Activated T-helper 2 cell treated with anti-CD3 and anti-CD28 coated beads, Interferon-gamma antibody, Interleukin-2, Interleukin-4, amounts not matched to agents 10 μg/mL and 5 μg/mL and 100 μg/mL, durations not matched to agents 14 hours and 24 hours and 36 hours (primary cell): ENCODE results near the gene DPM2. TPM values are rescaled to one million over a fixed set of nuclear protein-coding genes. Genes with fewer than 3 reads are reported as not detected.

Experiments used
- DNase-seq: peaks from one replicate; pipeline ENCODE4 v3.0.0; 2021; ENCODE audit warnings: low spot score
- H3K27ac Mint-ChIP-seq: one replicate; pipeline ENCODE4 v1.8.0; 2021; ENCODE audit warnings: mixed read lengths
- H3K27me3 Mint-ChIP-seq: one replicate; pipeline ENCODE4 v1.8.0; 2021; ENCODE audit warnings: low read depth, mixed read lengths
- H3K36me3 Mint-ChIP-seq: one replicate; pipeline ENCODE4 v1.8.0; 2021; ENCODE audit warnings: low read depth, mixed read lengths
- H3K4me1 Mint-ChIP-seq: one replicate; pipeline ENCODE4 v1.8.0; 2021; ENCODE audit warnings: low read depth, mixed read lengths
- H3K4me3 Mint-ChIP-seq: one replicate; pipeline ENCODE4 v1.8.0; 2021; ENCODE audit warnings: low read depth, mild to moderate bottlenecking, moderate library complexity, mixed read lengths
- H3K9me3 Mint-ChIP-seq: one replicate; pipeline ENCODE4 v1.8.0; 2021; ENCODE audit warnings: mixed read lengths
- intact Hi-C: fragments of 100-400 bp; cut with micrococcal nuclease; formaldehyde crosslinking; loops from one replicate; pipeline ENCODE4 v1.15.1; 2023
- total RNA-seq: library from RNA; stranded (reverse); gene quantifications from 2 replicates; pipeline ENCODE4 v1.2.3, GENCODE V29; 2022

DPM2 gene, protein sequence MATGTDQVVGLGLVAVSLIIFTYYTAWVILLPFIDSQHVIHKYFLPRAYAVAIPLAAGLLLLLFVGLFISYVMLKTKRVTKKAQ
- total RNA-seq = 55.7 and 57.4 TPM in 2 replicates

- intact Hi-C loops = no loop called here
- Mint-ChIP-seq H3K4me3 (peak within 1 kb of the TSS; percentile 94), H3K27me3 (no peaks in the 10 kb centered on the region), H3K4me1 (peaks cover 31% of the 10 kb centered on the region), H3K27ac (peak within 1 kb of the TSS; percentile 91), H3K36me3 (peaks cover 53% of the 10 kb centered on the region), H3K9me3 (no peaks in the 10 kb centered on the region)
- DNase-seq = peak; percentile 87
These were observed at the start of gene DPM2 for GRCh38 chr9:127937388-127938297. Gene DPM2 (minus strand): TSS chr9:127937854. CDS start chr9:127937820, 34 bp downstream.

DNA sequence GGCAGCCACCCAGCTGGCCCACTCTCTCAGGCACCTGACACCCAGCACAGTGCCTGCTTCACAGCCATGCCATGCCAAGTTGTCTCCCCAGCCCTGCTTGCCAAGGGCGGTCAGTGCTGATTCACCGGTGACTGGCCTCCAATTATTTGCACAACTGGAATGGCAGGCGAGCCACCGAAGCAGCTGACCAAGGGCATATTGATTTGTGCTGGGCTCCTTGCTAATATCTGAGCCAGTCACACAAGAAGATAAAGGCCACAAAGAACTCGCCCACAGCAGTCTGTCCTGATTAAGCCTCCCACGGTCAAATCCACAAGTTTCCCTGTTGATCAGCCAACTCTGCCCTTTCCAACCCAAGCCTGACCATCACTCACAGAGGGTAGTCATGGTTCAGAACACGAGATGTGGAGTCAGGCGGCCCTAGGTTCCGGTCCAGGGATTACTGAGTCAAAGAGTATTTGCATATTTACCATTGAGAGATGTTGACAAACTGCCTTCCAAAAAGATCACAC is 49.5 kb upstream of the DPM2 start:
- no peak for DNase-seq
- Mint-ChIP-seq H3K4me1 (peaks cover 28% of the 10 kb centered on the region), H3K27me3 (no peaks in the 10 kb centered on the region), H3K9me3 (no peaks in the 10 kb centered on the region), H3K36me3 (no peaks in the 10 kb centered on the region), H3K4me3 (no peak overlapping the region), H3K27ac (no peak overlapping the region)
- intact Hi-C loops = no loop called here

GRCh38 chr9:127985011-127985410 is 47.4 kb upstream of the DPM2 start:
- H3K4me1 Mint-ChIP-seq = peaks cover 28% of the 10 kb centered on the region
- intact Hi-C loops = no loop called here
- H3K27me3 Mint-ChIP-seq = no peaks in the 10 kb centered on the region
- H3K4me3 Mint-ChIP-seq = no peak overlapping the region
- H3K36me3 Mint-ChIP-seq = no peaks in the 10 kb centered on the region
- H3K9me3 Mint-ChIP-seq = no peaks in the 10 kb centered on the region
- no peak overlapping the region for H3K27ac Mint-ChIP-seq
- no peak for DNase-seq

DNA sequence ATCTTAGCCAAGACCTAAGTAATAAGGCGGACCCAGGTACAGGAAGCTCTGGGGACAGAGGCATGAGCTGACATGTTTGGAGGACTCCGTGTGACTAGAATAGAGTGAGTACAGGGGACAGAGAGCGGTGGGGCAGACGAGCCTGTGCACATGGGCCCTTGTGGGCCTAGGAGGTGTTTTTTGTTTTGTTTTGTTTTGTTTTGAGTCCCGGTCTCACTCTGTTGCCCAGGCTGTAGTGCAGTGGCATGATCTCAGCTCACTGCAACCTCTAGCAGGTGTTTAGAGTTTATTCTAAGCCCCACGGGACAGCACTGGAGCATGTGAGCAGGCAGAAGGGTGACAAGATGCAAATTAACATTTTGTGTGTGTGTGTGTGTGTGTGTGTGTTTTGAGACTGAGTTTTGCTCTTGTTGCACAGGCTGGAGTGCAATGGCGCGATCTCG is 46.2 kb upstream of the DPM2 start:
- Mint-ChIP-seq H3K36me3 (peaks cover 3% of the 10 kb centered on the region), H3K4me3 (no peak overlapping the region), H3K27ac (no peak overlapping the region), H3K9me3 (no peaks in the 10 kb centered on the region), H3K27me3 (no peaks in the 10 kb centered on the region), H3K4me1 (peaks cover 34% of the 10 kb centered on the region)
- intact Hi-C loops = no loop called here
- no peak for DNase-seq

- intact Hi-C loops = no loop called here
- H3K27ac Mint-ChIP-seq = no peak overlapping the region
- no peak for DNase-seq
- peaks cover 35% of the 10 kb centered on the region for H3K4me1 Mint-ChIP-seq
- H3K4me3 Mint-ChIP-seq = no peak overlapping the region
- H3K27me3 Mint-ChIP-seq = no peaks in the 10 kb centered on the region
- H3K36me3 Mint-ChIP-seq = peaks cover 9% of the 10 kb centered on the region
- no peaks in the 10 kb centered on the region for H3K9me3 Mint-ChIP-seq
These were observed 45.3 kb upstream of the DPM2 start for GRCh38 chr9:127982912-127983311.

GRCh38 chr9:127981559-127982121 is 44.0 kb upstream of the DPM2 start:
- DNase-seq = no peak
- Mint-ChIP-seq H3K4me3 (peak overlapping the region; percentile 87), H3K9me3 (no peaks in the 10 kb centered on the region), H3K36me3 (peaks cover 12% of the 10 kb centered on the region), H3K27ac (peak overlapping the region; percentile 94), H3K27me3 (no peaks in the 10 kb centered on the region), H3K4me1 (peaks cover 42% of the 10 kb centered on the region)
- intact Hi-C loops = loop anchor here (1.0 kb wide), 1 partner anchor 45 kb away; no protein-coding TSS in a partner anchor

DNA sequence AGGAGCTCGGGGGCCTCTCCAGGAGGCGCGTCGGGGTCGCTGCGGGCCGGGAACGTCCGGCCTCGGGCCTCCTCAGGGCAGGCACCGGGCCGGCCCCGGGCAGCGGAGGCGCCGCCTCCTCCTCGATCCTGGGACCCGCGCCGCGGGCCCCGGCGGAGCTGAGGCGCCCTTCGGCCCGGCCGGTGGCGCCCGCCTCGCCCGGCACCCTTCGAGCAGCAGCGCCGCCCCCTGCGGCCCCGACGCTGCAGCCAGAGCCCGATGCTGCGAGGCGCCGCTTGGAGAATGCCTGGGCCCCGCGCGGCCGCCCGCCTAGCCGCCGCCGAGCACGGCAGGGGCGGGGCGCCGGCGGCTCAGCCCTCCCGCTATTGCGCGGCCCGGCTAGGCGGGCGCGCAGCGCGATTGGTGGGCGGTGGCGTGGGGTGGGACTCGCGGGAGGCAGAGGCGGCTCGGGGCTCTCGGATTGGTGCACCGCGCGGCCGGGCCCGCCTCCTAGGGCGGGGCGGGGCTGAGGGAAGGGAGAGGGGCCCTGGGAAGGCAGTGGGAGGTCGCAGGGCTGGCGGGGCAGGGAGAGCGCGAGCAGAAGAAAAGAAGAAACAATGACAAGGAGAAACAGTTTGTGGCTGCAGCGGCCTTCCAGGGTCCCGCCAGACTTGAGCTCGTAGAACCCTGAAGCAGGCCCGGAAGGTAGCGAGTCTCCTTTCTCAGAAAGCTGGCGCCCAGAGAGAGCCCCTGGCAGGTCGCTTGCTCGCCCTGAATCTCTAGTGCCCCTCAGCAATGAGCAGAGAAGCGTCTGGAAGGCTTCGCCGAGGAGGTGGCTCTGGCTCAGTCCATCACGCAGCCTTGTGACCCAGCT is 43.3 kb upstream of the DPM2 start, which contains the start of gene EEIG1:
Gene EEIG1 (minus strand): TSS at position 284 of the 853 bp plus-strand sequence. CDS start 852 bp downstream, outside the sequence.
- Mint-ChIP-seq H3K4me1 (peaks cover 49% of the 10 kb centered on the region), H3K27me3 (no peaks in the 10 kb centered on the region)

GRCh38 chr9:127980060-127980705 is 42.5 kb upstream of the DPM2 start:
- Mint-ChIP-seq H3K27ac (peak overlapping the region; percentile 71), H3K27me3 (no peaks in the 10 kb centered on the region), H3K4me1 (peaks cover 56% of the 10 kb centered on the region), H3K4me3 (peak overlapping the region; percentile 90), H3K9me3 (no peaks in the 10 kb centered on the region), H3K36me3 (peaks cover 23% of the 10 kb centered on the region)
- peak; percentile 58 for DNase-seq
- intact Hi-C loops = no loop called here

More for the DNA sequence above, 43.3 kb upstream of the DPM2 start, which contains the start of gene EEIG1:
- peak within 1 kb of the TSS; percentile 90 for H3K4me3 Mint-ChIP-seq
- peak; percentile 97 for DNase-seq
- intact Hi-C loops = loop anchor here (1.0 kb wide), 1 partner anchor 45 kb away; no protein-coding TSS in a partner anchor
- H3K9me3 Mint-ChIP-seq = no peaks in the 10 kb centered on the region
- H3K36me3 Mint-ChIP-seq = peaks cover 18% of the 10 kb centered on the region
- peak within 1 kb of the TSS; percentile 94 for H3K27ac Mint-ChIP-seq

DNA sequence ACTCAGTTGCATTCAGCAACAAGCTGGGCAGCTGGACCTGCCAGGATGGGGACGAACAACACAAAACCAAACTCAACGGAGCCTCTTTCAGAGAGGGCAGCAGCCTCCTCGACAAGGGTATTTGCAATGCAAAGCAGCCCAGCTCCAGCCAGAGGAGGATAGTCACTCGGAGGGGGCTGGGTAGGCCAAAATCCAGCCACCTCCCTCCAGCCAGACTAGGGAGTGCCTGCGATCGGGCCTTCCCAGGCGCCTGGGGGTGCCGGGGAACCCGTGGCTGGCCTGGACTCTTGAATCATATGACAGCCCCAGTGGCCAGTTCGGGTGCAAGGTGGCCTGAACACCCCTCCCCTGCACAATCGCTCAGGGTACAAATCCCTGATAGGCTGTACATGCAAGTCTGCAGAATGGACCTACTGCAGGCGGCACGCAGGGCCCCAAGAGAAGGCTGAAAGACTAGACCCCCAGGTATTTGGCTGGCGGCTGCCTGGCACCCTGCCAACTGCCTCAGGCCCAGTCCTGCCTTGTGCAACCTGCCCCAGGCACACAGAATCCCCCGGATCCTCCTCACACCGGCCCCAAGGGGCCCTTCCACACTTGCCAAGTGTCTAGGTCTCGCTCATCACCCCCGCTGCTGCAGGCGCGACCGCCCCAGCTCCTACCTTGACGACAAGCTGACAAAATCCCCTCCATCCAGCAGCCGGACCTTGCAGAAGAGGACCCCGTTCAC is 41.8 kb upstream of the DPM2 start:
- peak overlapping the region; percentile 74 for H3K27ac Mint-ChIP-seq
- no peaks in the 10 kb centered on the region for H3K9me3 Mint-ChIP-seq
- peaks cover 25% of the 10 kb centered on the region for H3K36me3 Mint-ChIP-seq
- intact Hi-C loops = no loop called here
- no peak for DNase-seq
- H3K4me3 Mint-ChIP-seq = peak overlapping the region; percentile 90
- peaks cover 56% of the 10 kb centered on the region for H3K4me1 Mint-ChIP-seq
- H3K27me3 Mint-ChIP-seq = no peaks in the 10 kb centered on the region

DNA sequence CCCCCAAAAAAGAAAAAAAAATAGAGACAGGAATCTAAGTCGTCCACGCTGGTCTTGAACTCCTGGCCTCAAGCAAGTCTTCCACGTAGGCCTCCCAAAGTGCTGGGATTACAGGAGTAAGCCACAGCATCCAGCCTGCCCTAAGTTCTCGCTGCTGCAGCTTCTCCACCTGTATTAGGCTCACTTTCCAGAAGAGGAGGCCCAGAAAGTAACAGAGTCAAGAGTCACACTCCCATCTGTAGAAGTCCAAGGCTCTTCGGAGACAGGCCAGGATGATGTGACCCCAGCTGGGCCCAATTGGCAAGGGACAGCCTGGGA is 41.3 kb upstream of the DPM2 start:
- H3K4me3 Mint-ChIP-seq = peak overlapping the region; percentile 90
- intact Hi-C loops = no loop called here
- peak overlapping the region; percentile 74 for H3K27ac Mint-ChIP-seq
- H3K36me3 Mint-ChIP-seq = peaks cover 27% of the 10 kb centered on the region
- DNase-seq = no peak
- H3K4me1 Mint-ChIP-seq = peaks cover 61% of the 10 kb centered on the region
- no peaks in the 10 kb centered on the region for H3K9me3 Mint-ChIP-seq
- no peaks in the 10 kb centered on the region for H3K27me3 Mint-ChIP-seq

DNA sequence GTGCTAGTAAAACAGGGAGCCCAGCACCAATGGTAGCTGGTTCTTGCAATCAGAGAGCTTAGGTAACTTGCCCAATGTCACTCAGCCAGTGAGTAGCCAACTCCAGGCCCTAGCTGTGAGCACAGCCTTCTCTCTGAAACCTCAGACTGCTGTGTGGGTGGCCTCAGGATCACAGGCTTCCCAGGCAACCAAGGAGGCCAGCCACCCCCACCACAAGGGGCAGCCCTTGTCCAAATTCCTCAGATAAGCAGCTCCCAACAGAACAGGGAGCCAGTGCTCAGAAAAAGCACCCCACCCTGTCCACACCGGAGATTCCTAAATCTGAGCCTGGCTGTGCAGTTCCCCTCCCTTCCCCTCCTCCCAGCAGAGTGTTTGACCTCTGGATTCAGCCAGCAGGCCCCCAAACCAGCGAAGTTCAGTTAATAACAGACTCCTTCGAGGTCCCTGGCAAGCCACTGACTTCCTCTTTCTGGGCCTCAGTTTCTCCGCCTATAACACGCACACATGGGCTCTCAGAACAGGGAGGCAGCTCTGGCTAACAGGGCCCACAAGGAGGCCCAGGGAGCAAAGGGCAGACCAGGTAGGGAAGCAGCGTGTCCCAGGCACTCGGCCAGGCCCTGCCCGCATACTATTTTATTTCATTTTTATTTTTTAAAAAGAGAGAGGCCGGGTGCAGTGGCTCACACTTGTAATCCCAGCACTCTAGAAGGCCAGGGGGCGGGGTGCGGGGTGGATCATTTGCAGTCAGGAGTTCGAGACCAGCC is 40.4 kb upstream of the DPM2 start:
- DNase-seq = no peak
- intact Hi-C loops = loop anchor here (1.0 kb wide), 1 partner anchor 8 kb away; no protein-coding TSS in a partner anchor
- no peaks in the 10 kb centered on the region for H3K9me3 Mint-ChIP-seq
- peak overlapping the region; percentile 90 for H3K4me3 Mint-ChIP-seq
- H3K27me3 Mint-ChIP-seq = no peaks in the 10 kb centered on the region
- peak overlapping the region; percentile 72 for H3K27ac Mint-ChIP-seq
- H3K4me1 Mint-ChIP-seq = peaks cover 59% of the 10 kb centered on the region
- peaks cover 27% of the 10 kb centered on the region for H3K36me3 Mint-ChIP-seq
